ENCODE data around the gene ZBTB46.

DNA sequence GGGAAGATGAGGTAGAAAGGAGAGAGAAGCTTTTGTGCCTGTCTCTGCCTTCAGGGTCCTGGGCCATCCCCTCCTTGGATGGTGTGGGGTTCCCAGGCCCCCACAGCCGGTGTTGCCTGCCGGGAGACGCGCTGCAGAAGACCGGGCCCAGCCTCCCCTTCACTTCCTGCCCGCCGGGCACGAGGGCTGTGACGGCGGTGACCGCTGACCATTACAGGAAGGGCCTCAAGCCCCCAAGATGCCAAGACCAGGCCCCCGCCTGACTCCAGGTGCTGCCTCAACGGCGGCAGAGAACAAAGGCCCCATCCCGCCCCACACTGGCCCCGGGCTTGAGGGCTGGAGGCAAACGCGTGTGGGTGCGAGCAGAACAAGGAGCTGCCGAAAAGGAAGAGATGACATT lies 38.2 kb downstream of the ZBTB46 start:
- TF ChIP-seq, protein P1, sequence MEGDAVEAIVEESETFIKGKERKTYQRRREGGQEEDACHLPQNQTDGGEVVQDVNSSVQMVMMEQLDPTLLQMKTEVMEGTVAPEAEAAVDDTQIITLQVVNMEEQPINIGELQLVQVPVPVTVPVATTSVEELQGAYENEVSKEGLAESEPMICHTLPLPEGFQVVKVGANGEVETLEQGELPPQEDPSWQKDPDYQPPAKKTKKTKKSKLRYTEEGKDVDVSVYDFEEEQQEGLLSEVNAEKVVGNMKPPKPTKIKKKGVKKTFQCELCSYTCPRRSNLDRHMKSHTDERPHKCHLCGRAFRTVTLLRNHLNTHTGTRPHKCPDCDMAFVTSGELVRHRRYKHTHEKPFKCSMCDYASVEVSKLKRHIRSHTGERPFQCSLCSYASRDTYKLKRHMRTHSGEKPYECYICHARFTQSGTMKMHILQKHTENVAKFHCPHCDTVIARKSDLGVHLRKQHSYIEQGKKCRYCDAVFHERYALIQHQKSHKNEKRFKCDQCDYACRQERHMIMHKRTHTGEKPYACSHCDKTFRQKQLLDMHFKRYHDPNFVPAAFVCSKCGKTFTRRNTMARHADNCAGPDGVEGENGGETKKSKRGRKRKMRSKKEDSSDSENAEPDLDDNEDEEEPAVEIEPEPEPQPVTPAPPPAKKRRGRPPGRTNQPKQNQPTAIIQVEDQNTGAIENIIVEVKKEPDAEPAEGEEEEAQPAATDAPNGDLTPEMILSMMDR (IDR thresholded peaks at IDR 0.05; ENCODE audit: low read depth, low read length) = no peak
- no peak for TF ChIP-seq EZH2phosphoT487 (IDR thresholded peaks at IDR 0.05; ENCODE audit: low read depth)
